WTC11 (cell line): Measurements from ENCODE around the gene SGPP2.

Experiments used
- ESRRA ChIP-seq: sonication (generic); formaldehyde crosslinking; IDR thresholded peaks from 2 replicates; pipeline ENCODE4 v1.8.1; 2022; ENCODE audit warnings: mild to moderate bottlenecking, missing genetic modification reagents, borderline replicate concordance
- MXD4 ChIP-seq: fragments of 250-450 bp; sonication (Bioruptor Pico); IDR thresholded peaks from 2 replicates; pipeline ENCODE4 v1.8.0; 2021; ENCODE audit warnings: mild to moderate bottlenecking, moderate library complexity, borderline replicate concordance
- NFYB ChIP-seq: sonication (generic); formaldehyde crosslinking; conservative IDR thresholded peaks from 2 replicates; pipeline ENCODE4 v1.8.0; 2022; ENCODE audit warnings: low read depth, missing genetic modification reagents
- NR1H2 ChIP-seq: sonication (generic); formaldehyde crosslinking; IDR thresholded peaks from 2 replicates; pipeline ENCODE4 v1.9.0; 2021; ENCODE audit warnings: mild to moderate bottlenecking, moderate library complexity, missing genetic modification reagents
- SMAD3 ChIP-seq: sonication (generic); formaldehyde crosslinking; IDR thresholded peaks from 2 replicates; pipeline ENCODE4 v1.8.0; 2022; ENCODE audit warnings: missing genetic modification reagents, mild to moderate bottlenecking, borderline replicate concordance
- SMAD4 ChIP-seq: sonication (generic); formaldehyde crosslinking; IDR thresholded peaks from 2 replicates; pipeline ENCODE4 v1.8.0; 2022; ENCODE audit warnings: mild to moderate bottlenecking, missing genetic modification reagents
- ZNF232 ChIP-seq: sonication (generic); formaldehyde crosslinking; IDR thresholded peaks from 2 replicates; pipeline ENCODE4 v1.8.0; 2022; ENCODE audit warnings: mild to moderate bottlenecking, missing genetic modification reagents
- TF ChIP-seq, protein P1 (sequence below): fragments of 200-600 bp; IDR thresholded peaks from 2 replicates; pipeline ENCODE4 v1.8.0; 2022; ENCODE audit warnings: antibody characterized with exemption
- TF ChIP-seq, protein P2 (sequence below): sonication (generic); formaldehyde crosslinking; conservative IDR thresholded peaks from 2 replicates; pipeline ENCODE4 v1.8.1; 2022; ENCODE audit warnings: mild to moderate bottlenecking, missing genetic modification reagents
- TF ChIP-seq, protein P3 (sequence below): sonication (generic); formaldehyde crosslinking; IDR thresholded peaks from 2 replicates; pipeline ENCODE4 v1.8.0; 2022; ENCODE audit warnings: mild to moderate bottlenecking, missing genetic modification reagents
- TF ChIP-seq, protein P4 (sequence below): fragments of 250-450 bp; sonication (Bioruptor Pico); IDR thresholded peaks from 2 replicates; pipeline ENCODE4 v1.9.0; 2021; ENCODE audit warnings: mild to moderate bottlenecking, borderline replicate concordance
- TF ChIP-seq, protein P5 (sequence below): fragments of 250-450 bp; sonication (Bioruptor Pico); IDR thresholded peaks from 2 replicates; pipeline ENCODE4 v2.1.2; 2022; ENCODE audit warnings: mild to moderate bottlenecking, moderate library complexity
- TF ChIP-seq, protein P6 (sequence below): sonication (generic); formaldehyde crosslinking; IDR thresholded peaks from 2 replicates; pipeline ENCODE4 v1.8.1; 2022; ENCODE audit warnings: low read depth, missing genetic modification reagents, borderline replicate concordance

DNA sequence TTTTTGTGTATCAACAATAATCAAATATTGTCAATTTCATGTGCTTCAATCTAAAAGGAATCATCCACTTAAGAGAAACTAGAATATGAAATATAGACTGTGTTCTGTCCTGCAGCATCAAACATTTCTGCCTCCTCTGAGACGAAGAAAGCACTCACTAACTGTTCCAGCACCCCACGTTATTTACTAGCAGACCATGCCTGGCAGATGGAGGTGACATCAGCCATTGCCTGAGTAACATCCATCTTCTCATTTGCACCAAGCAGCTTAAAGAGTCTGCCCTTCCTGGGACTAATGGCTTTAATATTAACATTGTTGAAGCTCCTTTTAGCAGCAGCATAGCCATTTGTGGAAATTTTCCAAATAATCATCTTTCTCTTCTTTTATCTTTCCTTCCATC lies 25.7 kb downstream of the SGPP2 start:
- TF ChIP-seq SMAD3 (CRISPR knock-in tag) (no peak), ZNF232 (CRISPR knock-in tag) (no peak), MXD4 (CRISPR knock-in tag) (no peak), ESRRA (CRISPR knock-in tag) (no peak), NR1H2 (CRISPR knock-in tag) (no peak), NFYB (CRISPR knock-in tag) (no peak), SMAD4 (CRISPR knock-in tag) (no peak)
- TF ChIP-seq, protein P1, sequence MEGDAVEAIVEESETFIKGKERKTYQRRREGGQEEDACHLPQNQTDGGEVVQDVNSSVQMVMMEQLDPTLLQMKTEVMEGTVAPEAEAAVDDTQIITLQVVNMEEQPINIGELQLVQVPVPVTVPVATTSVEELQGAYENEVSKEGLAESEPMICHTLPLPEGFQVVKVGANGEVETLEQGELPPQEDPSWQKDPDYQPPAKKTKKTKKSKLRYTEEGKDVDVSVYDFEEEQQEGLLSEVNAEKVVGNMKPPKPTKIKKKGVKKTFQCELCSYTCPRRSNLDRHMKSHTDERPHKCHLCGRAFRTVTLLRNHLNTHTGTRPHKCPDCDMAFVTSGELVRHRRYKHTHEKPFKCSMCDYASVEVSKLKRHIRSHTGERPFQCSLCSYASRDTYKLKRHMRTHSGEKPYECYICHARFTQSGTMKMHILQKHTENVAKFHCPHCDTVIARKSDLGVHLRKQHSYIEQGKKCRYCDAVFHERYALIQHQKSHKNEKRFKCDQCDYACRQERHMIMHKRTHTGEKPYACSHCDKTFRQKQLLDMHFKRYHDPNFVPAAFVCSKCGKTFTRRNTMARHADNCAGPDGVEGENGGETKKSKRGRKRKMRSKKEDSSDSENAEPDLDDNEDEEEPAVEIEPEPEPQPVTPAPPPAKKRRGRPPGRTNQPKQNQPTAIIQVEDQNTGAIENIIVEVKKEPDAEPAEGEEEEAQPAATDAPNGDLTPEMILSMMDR = no peak
- TF ChIP-seq, protein P2, sequence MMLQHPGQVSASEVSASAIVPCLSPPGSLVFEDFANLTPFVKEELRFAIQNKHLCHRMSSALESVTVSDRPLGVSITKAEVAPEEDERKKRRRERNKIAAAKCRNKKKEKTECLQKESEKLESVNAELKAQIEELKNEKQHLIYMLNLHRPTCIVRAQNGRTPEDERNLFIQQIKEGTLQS (CRISPR knock-in tag) = no peak
- TF ChIP-seq, protein P3, sequence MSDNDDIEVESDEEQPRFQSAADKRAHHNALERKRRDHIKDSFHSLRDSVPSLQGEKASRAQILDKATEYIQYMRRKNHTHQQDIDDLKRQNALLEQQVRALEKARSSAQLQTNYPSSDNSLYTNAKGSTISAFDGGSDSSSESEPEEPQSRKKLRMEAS (CRISPR knock-in tag) = no peak
- TF ChIP-seq, protein P4, sequence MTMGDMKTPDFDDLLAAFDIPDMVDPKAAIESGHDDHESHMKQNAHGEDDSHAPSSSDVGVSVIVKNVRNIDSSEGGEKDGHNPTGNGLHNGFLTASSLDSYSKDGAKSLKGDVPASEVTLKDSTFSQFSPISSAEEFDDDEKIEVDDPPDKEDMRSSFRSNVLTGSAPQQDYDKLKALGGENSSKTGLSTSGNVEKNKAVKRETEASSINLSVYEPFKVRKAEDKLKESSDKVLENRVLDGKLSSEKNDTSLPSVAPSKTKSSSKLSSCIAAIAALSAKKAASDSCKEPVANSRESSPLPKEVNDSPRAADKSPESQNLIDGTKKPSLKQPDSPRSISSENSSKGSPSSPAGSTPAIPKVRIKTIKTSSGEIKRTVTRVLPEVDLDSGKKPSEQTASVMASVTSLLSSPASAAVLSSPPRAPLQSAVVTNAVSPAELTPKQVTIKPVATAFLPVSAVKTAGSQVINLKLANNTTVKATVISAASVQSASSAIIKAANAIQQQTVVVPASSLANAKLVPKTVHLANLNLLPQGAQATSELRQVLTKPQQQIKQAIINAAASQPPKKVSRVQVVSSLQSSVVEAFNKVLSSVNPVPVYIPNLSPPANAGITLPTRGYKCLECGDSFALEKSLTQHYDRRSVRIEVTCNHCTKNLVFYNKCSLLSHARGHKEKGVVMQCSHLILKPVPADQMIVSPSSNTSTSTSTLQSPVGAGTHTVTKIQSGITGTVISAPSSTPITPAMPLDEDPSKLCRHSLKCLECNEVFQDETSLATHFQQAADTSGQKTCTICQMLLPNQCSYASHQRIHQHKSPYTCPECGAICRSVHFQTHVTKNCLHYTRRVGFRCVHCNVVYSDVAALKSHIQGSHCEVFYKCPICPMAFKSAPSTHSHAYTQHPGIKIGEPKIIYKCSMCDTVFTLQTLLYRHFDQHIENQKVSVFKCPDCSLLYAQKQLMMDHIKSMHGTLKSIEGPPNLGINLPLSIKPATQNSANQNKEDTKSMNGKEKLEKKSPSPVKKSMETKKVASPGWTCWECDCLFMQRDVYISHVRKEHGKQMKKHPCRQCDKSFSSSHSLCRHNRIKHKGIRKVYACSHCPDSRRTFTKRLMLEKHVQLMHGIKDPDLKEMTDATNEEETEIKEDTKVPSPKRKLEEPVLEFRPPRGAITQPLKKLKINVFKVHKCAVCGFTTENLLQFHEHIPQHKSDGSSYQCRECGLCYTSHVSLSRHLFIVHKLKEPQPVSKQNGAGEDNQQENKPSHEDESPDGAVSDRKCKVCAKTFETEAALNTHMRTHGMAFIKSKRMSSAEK = no peak
- TF ChIP-seq, protein P5, sequence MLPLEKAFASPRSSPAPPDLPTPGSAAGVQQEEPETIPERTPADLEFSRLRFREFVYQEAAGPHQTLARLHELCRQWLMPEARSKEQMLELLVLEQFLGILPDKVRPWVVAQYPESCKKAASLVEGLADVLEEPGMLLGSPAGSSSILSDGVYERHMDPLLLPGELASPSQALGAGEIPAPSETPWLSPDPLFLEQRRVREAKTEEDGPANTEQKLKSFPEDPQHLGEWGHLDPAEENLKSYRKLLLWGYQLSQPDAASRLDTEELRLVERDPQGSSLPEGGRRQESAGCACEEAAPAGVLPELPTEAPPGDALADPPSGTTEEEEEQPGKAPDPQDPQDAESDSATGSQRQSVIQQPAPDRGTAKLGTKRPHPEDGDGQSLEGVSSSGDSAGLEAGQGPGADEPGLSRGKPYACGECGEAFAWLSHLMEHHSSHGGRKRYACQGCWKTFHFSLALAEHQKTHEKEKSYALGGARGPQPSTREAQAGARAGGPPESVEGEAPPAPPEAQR (CRISPR knock-in tag) = no peak
- TF ChIP-seq, protein P6, sequence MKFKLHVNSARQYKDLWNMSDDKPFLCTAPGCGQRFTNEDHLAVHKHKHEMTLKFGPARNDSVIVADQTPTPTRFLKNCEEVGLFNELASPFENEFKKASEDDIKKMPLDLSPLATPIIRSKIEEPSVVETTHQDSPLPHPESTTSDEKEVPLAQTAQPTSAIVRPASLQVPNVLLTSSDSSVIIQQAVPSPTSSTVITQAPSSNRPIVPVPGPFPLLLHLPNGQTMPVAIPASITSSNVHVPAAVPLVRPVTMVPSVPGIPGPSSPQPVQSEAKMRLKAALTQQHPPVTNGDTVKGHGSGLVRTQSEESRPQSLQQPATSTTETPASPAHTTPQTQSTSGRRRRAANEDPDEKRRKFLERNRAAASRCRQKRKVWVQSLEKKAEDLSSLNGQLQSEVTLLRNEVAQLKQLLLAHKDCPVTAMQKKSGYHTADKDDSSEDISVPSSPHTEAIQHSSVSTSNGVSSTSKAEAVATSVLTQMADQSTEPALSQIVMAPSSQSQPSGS = no peak
